H1 (cell line): Measurements from ENCODE around the gene NETO2. TPM values are rescaled to one million over a fixed set of nuclear protein-coding genes. Genes with fewer than 3 reads are reported as not detected.

Experiments
- CTCF ChIA-PET: fragments of 300-600 bp; sonication (Branson Sonifier 250); formaldehyde crosslinking; loops from one replicate; lab custom pipeline; 2021; ENCODE audit not compliant: partially characterized antibody; lab: Charles Lee
- POLR2A ChIA-PET: fragments of 300-600 bp; sonication (Branson Sonifier 250); formaldehyde crosslinking; loops from one replicate; lab custom pipeline; 2021; ENCODE audit warnings: inconsistent platforms; ENCODE audit not compliant: partially characterized antibody; lab: Charles Lee
- DNase-seq, 2 experiments: peaks; one replicate each; pipeline versions ENCODE4 v3.0.0 to v3.0.0-alpha.2; 2010 to 2022; ENCODE audit warnings: low spot score in 2 of 2, low read depth in 1 of 2, mixed read lengths in 1 of 2
- FAIRE-seq: peaks from 2 replicates; lab custom pipeline; 2011; peaks lifted over from hg19 to GRCh38; lab: Jason Lieb, UNC
- H2AFZ ChIP-seq: 2 replicates; pipeline ENCODE4 v1.8.1; 2012; ENCODE audit warnings: low read length, inconsistent platforms
- H2AK5ac ChIP-seq: 2 replicates; pipeline ENCODE4 v1.6.1; 2013; ENCODE audit warnings: low read depth, low read length
- H2BK120ac ChIP-seq: replicated peaks from 2 replicates; pipeline ENCODE3; 2013; ENCODE audit warnings: low read depth, low read length, inconsistent platforms
- H2BK12ac ChIP-seq: 2 replicates; pipeline ENCODE4 v1.6.1; 2013; ENCODE audit warnings: low read depth, low read length
- H2BK15ac ChIP-seq: 2 replicates; pipeline ENCODE4 v1.6.1; 2013; ENCODE audit warnings: low read length
- H2BK20ac ChIP-seq: 2 replicates; pipeline ENCODE4 v1.6.1; 2013; ENCODE audit warnings: low read length
- H2BK5ac ChIP-seq: 2 replicates; pipeline ENCODE4 v1.6.1; 2013; ENCODE audit warnings: low read depth, low read length
- H3K14ac ChIP-seq: 2 replicates; pipeline ENCODE4 v1.6.1; 2013; ENCODE audit warnings: inconsistent platforms; ENCODE audit not compliant: insufficient read length
- H3K18ac ChIP-seq: 2 replicates; pipeline ENCODE4 v1.6.1; 2013; ENCODE audit warnings: low read length; ENCODE audit errors: extremely low read depth
- H3K23ac ChIP-seq: 2 replicates; pipeline ENCODE4 v1.6.1; 2013; ENCODE audit warnings: inconsistent platforms; ENCODE audit not compliant: insufficient read length
- H3K23me2 ChIP-seq: 2 replicates; pipeline ENCODE4 v1.6.1; 2013; ENCODE audit warnings: low read depth, low read length
- H3K27ac ChIP-seq: 2 replicates; pipeline ENCODE4 v1.6.1; 2011; ENCODE audit warnings: low read depth, low read length, inconsistent platforms
- H3K27me3 ChIP-seq, 4 experiments: replicated peaks in 1 of 4; 1 replicate in 1 of 4; 2 replicates in 3 of 4; pipeline versions ENCODE4 v1.6.1 to v1.8.1; 2011 to 2013; ENCODE audit warnings: low read length in 3 of 4, mild to moderate bottlenecking in 3 of 4, inconsistent platforms in 2 of 4, mixed read lengths in 2 of 4, moderate library complexity in 1 of 4; ENCODE audit not compliant: control insufficient read depth in 3 of 4, insufficient read depth in 3 of 4; ENCODE audit errors: extremely low read depth in 1 of 4
- H3K36me3 ChIP-seq, 4 experiments: 2 replicates each; pipeline versions ENCODE4 v1.6.1 to v1.8.1; 2011 to 2013; ENCODE audit warnings: mild to moderate bottlenecking in 4 of 4, low read length in 3 of 4, moderate library complexity in 2 of 4, control low read depth in 1 of 4, inconsistent platforms in 1 of 4; ENCODE audit not compliant: insufficient read depth in 4 of 4, control insufficient read depth in 2 of 4
- H3K4ac ChIP-seq: replicated peaks from 2 replicates; pipeline ENCODE3; 2013; ENCODE audit warnings: low read length, low read depth, mixed read lengths, inconsistent platforms; ENCODE audit not compliant: insufficient read length
- H3K4me1 ChIP-seq, 4 experiments: replicated peaks in 1 of 4; 1 replicate in 1 of 4; 2 replicates in 3 of 4; pipeline versions ENCODE4 v1.6.1 to v1.8.1; 2011 to 2013; ENCODE audit warnings: low read length in 3 of 4, inconsistent platforms in 2 of 4, mixed read lengths in 1 of 4; ENCODE audit not compliant: insufficient read depth in 4 of 4, control insufficient read depth in 3 of 4
- H3K4me2 ChIP-seq, 2 experiments: 2 replicates each; pipeline versions ENCODE4 v1.6.1 to v1.8.1; 2011 to 2013; ENCODE audit warnings: low read depth in 2 of 2, low read length in 2 of 2, control low read depth in 1 of 2, inconsistent platforms in 1 of 2, mild to moderate bottlenecking in 1 of 2; ENCODE audit not compliant: insufficient read depth in 1 of 2
- H3K4me3 ChIP-seq, 4 experiments: fragments of 200-600, 300-600 bp in 1 of 4; sonication (generic), shearing (Covaris generic), sonication (Bioruptor Twin) in 1 of 4; 2 replicates each; pipeline versions ENCODE4 v1.5.1 to v1.8.1; 2011 to 2016; ENCODE audit warnings: low read length in 4 of 4, low read depth in 3 of 4, control low read depth in 2 of 4, inconsistent platforms in 2 of 4, mild to moderate bottlenecking in 2 of 4, mixed read lengths in 1 of 4, moderate library complexity in 1 of 4; ENCODE audit not compliant: insufficient read depth in 2 of 4; ENCODE audit errors: extremely low read depth in 1 of 4
- H3K56ac ChIP-seq: replicated peaks from 2 replicates; pipeline ENCODE3; 2013; ENCODE audit warnings: low read depth, mild to moderate bottlenecking, mixed read lengths, low read length, inconsistent platforms; ENCODE audit not compliant: insufficient read length
- H3K79me1 ChIP-seq: 2 replicates; pipeline ENCODE4 v1.6.1; 2013; ENCODE audit warnings: low read depth, low read length, control low read depth
- H3K79me2 ChIP-seq, 2 experiments: 2 replicates each; pipeline versions ENCODE4 v1.6.1 to v1.8.1; 2012 to 2013; ENCODE audit warnings: low read length in 2 of 2, mild to moderate bottlenecking in 2 of 2, inconsistent platforms in 1 of 2; ENCODE audit not compliant: insufficient read depth in 2 of 2, control insufficient read depth in 1 of 2
- H3K9ac ChIP-seq, 4 experiments: replicated peaks in 1 of 4; 1 replicate in 1 of 4; 2 replicates in 3 of 4; pipeline versions ENCODE4 v1.6.1 to v1.8.1; 2011 to 2013; ENCODE audit warnings: low read depth in 3 of 4, low read length in 3 of 4, control low read depth in 2 of 4, mild to moderate bottlenecking in 2 of 4, moderate library complexity in 2 of 4, inconsistent platforms in 1 of 4; ENCODE audit errors: extremely low read depth in 1 of 4
- H3K9me3 ChIP-seq, 2 experiments: 2 replicates each; pipeline versions ENCODE4 v1.6.1 to v1.8.1; 2012 to 2013; ENCODE audit warnings: mild to moderate bottlenecking in 2 of 2, moderate library complexity in 2 of 2, control low read depth in 1 of 2, inconsistent platforms in 1 of 2, low read depth in 1 of 2, low read length in 1 of 2, mixed read lengths in 1 of 2; ENCODE audit not compliant: insufficient read depth in 2 of 2
- H4K20me1 ChIP-seq, 2 experiments: replicated peaks in 1 of 2; 2 replicates each; pipeline versions ENCODE3 to v1.8.1; 2011 to 2013; ENCODE audit warnings: inconsistent platforms in 2 of 2, low read length in 2 of 2, mild to moderate bottlenecking in 1 of 2; ENCODE audit not compliant: insufficient read depth in 2 of 2, control insufficient read depth in 1 of 2
- H4K5ac ChIP-seq: 2 replicates; pipeline ENCODE4 v1.6.1; 2013; ENCODE audit warnings: low read length, low read depth, mixed read lengths, inconsistent platforms; ENCODE audit not compliant: insufficient read length
- H4K8ac ChIP-seq: 2 replicates; pipeline ENCODE4 v1.8.0; 2013; ENCODE audit warnings: mild to moderate bottlenecking, moderate library complexity, low read length, inconsistent platforms; ENCODE audit not compliant: insufficient read depth; ENCODE audit errors: extremely low read depth
- H4K91ac ChIP-seq: replicated peaks from 2 replicates; pipeline ENCODE3; 2013; ENCODE audit warnings: low read length, mixed read lengths, inconsistent platforms; ENCODE audit not compliant: insufficient read length
- BACH1 ChIP-seq: IDR thresholded peaks from 2 replicates; pipeline ENCODE4 v1.6.1; 2012; ENCODE audit warnings: low read length, improper control_type of control experiment
- BRCA1 ChIP-seq: IDR thresholded peaks from 2 replicates; pipeline ENCODE4 v1.6.1; 2012; ENCODE audit warnings: low read depth, low read length, improper control_type of control experiment
- CREB1 ChIP-seq: IDR thresholded peaks from 2 replicates; pipeline ENCODE4 v1.6.1; 2012; ENCODE audit warnings: inconsistent platforms
- HDAC2 ChIP-seq, 2 experiments: fragments of 300-600 bp in 1 of 2; sonication (generic) in 1 of 2; IDR thresholded peaks; 2 replicates each; pipeline ENCODE4 v1.6.1; 2011 to 2012; ENCODE audit warnings: low read depth in 2 of 2, low read length in 2 of 2, mild to moderate bottlenecking in 2 of 2, moderate library complexity in 2 of 2, borderline replicate concordance in 1 of 2, inconsistent platforms in 1 of 2
- KDM5A ChIP-seq: fragments of 200-600 bp; IDR thresholded peaks from 2 replicates; pipeline ENCODE4 v1.7.1; 2012; ENCODE audit warnings: mild to moderate bottlenecking, low read length, inconsistent platforms, mixed read lengths
- RAD21 ChIP-seq, 2 experiments: IDR thresholded peaks in 1 of 2; conservative IDR thresholded peaks in 1 of 2; 2 replicates each; pipeline ENCODE4 v1.6.1; 2011; ENCODE audit warnings: low read depth in 2 of 2, low read length in 2 of 2, improper control_type of control experiment in 1 of 2, inconsistent platforms in 1 of 2, mild to moderate bottlenecking in 1 of 2, moderate library complexity in 1 of 2
- WGBS, 2 experiments: shearing (Covaris generic) in 1 of 2; methylation state at CpG; one replicate each; pipeline versions ENCODE4 v1.1.6 to v1.1.7; 2013 to 2015; ENCODE audit warnings: low lambda C conversion rate in 2 of 2, mixed read lengths in 2 of 2, inconsistent platforms in 1 of 2, low coverage in 1 of 2, missing lambda C conversion rate in 1 of 2; ENCODE audit not compliant: insufficient replicate concordance in 2 of 2, insufficient coverage in 1 of 2, insufficient read length in 1 of 2; ENCODE audit errors: extremely low coverage in 1 of 2, missing lambda C conversion rate in 1 of 2; 5-methylcytosine and 5-hydroxymethylcytosine counted together
- polyA plus RNA-seq, 7 experiments: library from polyadenylated mRNA; depleted of rRNA in 3 of 7; stranded (reverse) in 5 of 7; unstranded in 2 of 7; fragments of >200 nt in 5 of 7; fragments of 200-250 nt in 2 of 7; gene quantifications; 1 replicate in 5 of 7; 2 replicates in 1 of 7; 4 replicates in 1 of 7; pipeline versions ENCODE4 v1.2.1 to v1.2.3, GENCODE V29; 2011 to 2013; ENCODE audit warnings: missing spikeins in 2 of 7, mixed read lengths in 2 of 7
- total RNA-seq: library from RNA; stranded (reverse); fragmentation: NEBNext Ultra II Directional; extraction: Animal tissue kit (Norgen Biotek cat#: 25700); gene quantifications from 2 replicates; pipeline ENCODE4 v1.2.1, GENCODE V29; 2021

NETO2 gene
- total and polyA plus RNA-seq, 2 of the 8 experiments (the other 6 are each of a cell fraction or from before 2014, with no cell fraction given), result 9.4 to 12.5 TPM

- H3K9me3 ChIP-seq, result no peaks in the 10 kb centered on the region
- H2BK20ac ChIP-seq, result no peak overlapping the region
- 0 out of 7 replicates have a peak, but pooled peaks cover 0 to 3% (median 0%) of the 10 kb centered on the region in 4 experiments for H3K4me1 ChIP-seq
- ChIA-PET POLR2A (no interaction called here), CTCF (interaction anchor here (1.1 kb wide), 1 partner anchor 8 kb away, joined by 4 read pairs; no protein-coding TSS in a partner anchor)
- H4K5ac ChIP-seq, result no peak overlapping the region
- no peak for FAIRE-seq
- H2AFZ ChIP-seq, result no peak overlapping the region
- H4K8ac ChIP-seq, result no peak overlapping the region
- no peak overlapping the region for H3K56ac ChIP-seq
- H3K4ac ChIP-seq, result no peak overlapping the region
- H2BK15ac ChIP-seq, result no peak overlapping the region
- H3K27ac ChIP-seq, result no peak overlapping the region
- H3K79me2 ChIP-seq, result no peaks in the 10 kb centered on the region
- no peak overlapping the region for H2BK120ac ChIP-seq
- H4K91ac ChIP-seq, result no peak overlapping the region
- H2AK5ac ChIP-seq, result no peak overlapping the region
- H2BK12ac ChIP-seq, result no peak overlapping the region
- no peak overlapping the region for H3K14ac ChIP-seq
- H3K18ac ChIP-seq, result no peak overlapping the region
- no peaks in the 10 kb centered on the region for H4K20me1 ChIP-seq
- WGBS, 2 experiments, result 94% methylated on average over 1 of the region's 1 CpG; no CpG with 5 or more reads in 1 of the 2 experiments
- no peaks in the 10 kb centered on the region for H3K23me2 ChIP-seq
- no peak overlapping the region for H3K4me2 ChIP-seq
- no peaks in the 10 kb centered on the region for H3K79me1 ChIP-seq
- H3K23ac ChIP-seq, result no peak overlapping the region
- TF ChIP-seq KDM5A (no peak), HDAC2 (IDR thresholded peaks at IDR 0.05; ENCODE audit: borderline replicate concordance in 1 of 2, low read depth in 2 of 2, low read length in 2 of 2) (no peak), BRCA1 (no peak), BACH1 (no peak), RAD21 (IDR thresholded peaks at IDR 0.05 in 1 of 2, conservative IDR thresholded peaks at IDR 0.05 in 1 of 2; ENCODE audit: low read depth in 2 of 2, low read length in 2 of 2) (no peak), CREB1 (no peak)
- DNase-seq, result no peak
- H2BK5ac ChIP-seq, result no peak overlapping the region
- H3K4me3 ChIP-seq, result no peak overlapping the region
- no peaks in the 10 kb centered on the region for H3K27me3 ChIP-seq
- no peaks in the 10 kb centered on the region for H3K36me3 ChIP-seq
- H3K9ac ChIP-seq, result no peak overlapping the region
Measured at GRCh38 chr16:47069313-47069712, 74.4 kb downstream of the NETO2 start.
